ENCODE data around the gene USP17L30.
"Not testable (repeated sequence)": the region's sequence is repeated elsewhere in the genome, so short reads cannot be mapped to it uniquely, and the experiment has no call there.

USP17L30 gene

GRCh38 chr4:9362829-9363228, at the start of gene USP17L30:
Gene USP17L30, plus strand, starts transcription at chr4:9363129. Its CDS starts 0 bp downstream, at chr4:9363129.
- not testable (repeated sequence) for DNase-seq

- DNase-seq: not testable (repeated sequence)
Observed at GRCh38 chr4:9324191-9324590, 38.7 kb upstream of the USP17L30 start.

GRCh38 chr4:9324865-9325264, 38.1 kb upstream of the USP17L30 start, which contains the start of gene USP17L24:
Gene USP17L24, plus strand, starts transcription at chr4:9325165. Its CDS starts 0 bp downstream, at chr4:9325165.
- DNase-seq: not testable (repeated sequence)

- DNase-seq: not testable (repeated sequence)
Observed at GRCh38 chr4:9329611-9330010, 33.3 kb upstream of the USP17L30 start, which contains the start of gene USP17L25. Gene USP17L25, plus strand, starts transcription at chr4:9329911. Its CDS starts 0 bp downstream, at chr4:9329911.

GRCh38 chr4:9334358-9334757, 28.6 kb upstream of the USP17L30 start, which contains the start of gene USP17L26:
Gene USP17L26, plus strand, starts transcription at chr4:9334658. Its CDS starts 0 bp downstream, at chr4:9334658.
- not testable (repeated sequence) for DNase-seq

- DNase-seq: not testable (repeated sequence)
Observed at GRCh38 chr4:9339103-9339502, 23.8 kb upstream of the USP17L30 start, which contains the start of gene USP17L5. Gene USP17L5, plus strand, starts transcription at chr4:9339403. Its CDS starts 0 bp downstream, at chr4:9339403.

- DNase-seq: not testable (repeated sequence)
Observed at GRCh38 chr4:9343848-9344247, 19.1 kb upstream of the USP17L30 start, which contains the start of gene USP17L27. Gene USP17L27, plus strand, starts transcription at chr4:9344148. Its CDS starts 0 bp downstream, at chr4:9344148.

- not testable (repeated sequence) for DNase-seq
Observed at GRCh38 chr4:9348593-9348992, 14.3 kb upstream of the USP17L30 start, which contains the start of gene USP17L28. Gene USP17L28, plus strand, starts transcription at chr4:9348893. Its CDS starts 0 bp downstream, at chr4:9348893.

GRCh38 chr4:9350866-9351265, 12.1 kb upstream of the USP17L30 start:
- not testable (repeated sequence) for DNase-seq

- DNase-seq: not testable (repeated sequence)
Observed at GRCh38 chr4:9353338-9353737, 9.6 kb upstream of the USP17L30 start, which contains the start of gene USP17L29. Gene USP17L29, plus strand, starts transcription at chr4:9353638. Its CDS starts 0 bp downstream, at chr4:9353638.

- DNase-seq: not testable (repeated sequence)
Observed at GRCh38 chr4:9379881-9380280, 17.0 kb downstream of the USP17L30 start.

GRCh38 chr4:9381012-9381534, 18.1 kb downstream of the USP17L30 start:
- DNase-seq: peak in 1 of 2 experiments; percentile 3

GRCh38 chr4:9384126-9384525, 21.2 kb downstream of the USP17L30 start:
- no peak for DNase-seq

GRCh38 chr4:9389001-9389400, 26.1 kb downstream of the USP17L30 start:
- DNase-seq: not testable (repeated sequence)

- not testable (repeated sequence) for DNase-seq
Observed at GRCh38 chr4:9405774-9406173, 42.8 kb downstream of the USP17L30 start.

- DNase-seq: not testable (repeated sequence)
Observed at GRCh38 chr4:9406491-9406890, 43.6 kb downstream of the USP17L30 start.

- no peak for DNase-seq
Observed at GRCh38 chr4:9409793-9410192, 46.9 kb downstream of the USP17L30 start.

Measured in NCI-H526 (cell line).